HEK293 (cell line): Measurements from ENCODE around the gene PTPN6.

Experiments used
- CTCF ChIA-PET: fragments of 350-600 bp; formaldehyde crosslinking; extraction: SDS; loops from one replicate; lab custom pipeline; 2021; ENCODE audit warnings: antibody characterized with exemption; lab: Yijun Ruan, JAX
- POLR2A ChIA-PET: fragments of 300-600 bp; formaldehyde crosslinking; extraction: SDS; loops from one replicate; lab custom pipeline; 2020; ENCODE audit warnings: antibody characterized with exemption, inconsistent platforms; lab: Yijun Ruan, JAX
- H3K27ac ChIP-seq: fragments of 200-500 bp; sonication (Bioruptor generic); 2 replicates; pipeline ENCODE4 v1.5.1; 2014; ENCODE audit warnings: low read depth, low read length, control low read depth, inconsistent platforms; ENCODE audit errors: extremely low read depth
- H3K36me3 ChIP-seq, 2 experiments: fragments of 200-500 bp in 1 of 2; sonication (Bioruptor generic) in 1 of 2; 1 replicate in 1 of 2; 2 replicates in 1 of 2; pipeline ENCODE4 v1.5.1; 2014 to 2017; ENCODE audit warnings: inconsistent platforms in 2 of 2, low read length in 2 of 2; ENCODE audit not compliant: control insufficient read depth in 2 of 2, insufficient read depth in 1 of 2
- H3K4me1 ChIP-seq: fragments of 200-500 bp; sonication (Bioruptor generic); 2 replicates; pipeline ENCODE4 v1.5.1; 2014; ENCODE audit warnings: mild to moderate bottlenecking, low read length, inconsistent platforms; ENCODE audit not compliant: control insufficient read depth, insufficient read depth
- H3K4me3 ChIP-seq: 2 replicates; pipeline ENCODE4 v1.5.1; 2011; ENCODE audit warnings: low read depth, mild to moderate bottlenecking, control low read depth, low read length, moderate library complexity
- H3K9me3 ChIP-seq: fragments of 200-500 bp; sonication (Bioruptor generic); 2 replicates; pipeline ENCODE4 v1.5.1; 2014; ENCODE audit warnings: low read depth, low read length, inconsistent platforms; ENCODE audit not compliant: control insufficient read depth, insufficient read depth
- BCL11B ChIP-seq: fragments of 450-650 bp; formaldehyde crosslinking; IDR thresholded peaks from 2 replicates; pipeline ENCODE4 v1.5.1; 2016; ENCODE audit warnings: low read depth, missing biosample characterization, missing genetic modification characterization
- KLF10 ChIP-seq: fragments of 450-650 bp; IDR thresholded peaks from 2 replicates; pipeline ENCODE4 v1.5.1; 2018; ENCODE audit warnings: missing biosample characterization, mild to moderate bottlenecking, missing genetic modification characterization
- MEIS1 ChIP-seq: sonication (generic); formaldehyde crosslinking; IDR thresholded peaks from 2 replicates; pipeline ENCODE4 v1.8.1; 2022; ENCODE audit warnings: missing genetic modification reagents, mild to moderate bottlenecking, borderline replicate concordance
- YY1 ChIP-seq: fragments of 450-650 bp; formaldehyde crosslinking; IDR thresholded peaks from 2 replicates; pipeline ENCODE4 v1.5.1; 2018; ENCODE audit warnings: missing biosample characterization, missing genetic modification characterization
- ZNF155 ChIP-seq: fragments of 450-650 bp; formaldehyde crosslinking; IDR thresholded peaks from 2 replicates; pipeline ENCODE4 v1.5.1; 2016; ENCODE audit warnings: missing biosample characterization, missing genetic modification characterization
- ZNF223 ChIP-seq: fragments of 450-650 bp; formaldehyde crosslinking; IDR thresholded peaks from 2 replicates; pipeline ENCODE4 v1.5.1; 2016; ENCODE audit warnings: missing biosample characterization, missing genetic modification characterization
- ZNF239 ChIP-seq: fragments of 450-650 bp; formaldehyde crosslinking; IDR thresholded peaks from 2 replicates; pipeline ENCODE4 v1.5.1; 2016; ENCODE audit warnings: missing biosample characterization, missing genetic modification characterization
- ZNF248 ChIP-seq: fragments of 450-650 bp; formaldehyde crosslinking; IDR thresholded peaks from 2 replicates; pipeline ENCODE4 v1.5.1; 2017; ENCODE audit warnings: missing biosample characterization, missing genetic modification characterization
- ZNF292 ChIP-seq: fragments of 450-650 bp; formaldehyde crosslinking; IDR thresholded peaks from 2 replicates; pipeline ENCODE4 v1.5.1; 2016; ENCODE audit warnings: low read depth, missing biosample characterization, missing genetic modification characterization, borderline replicate concordance
- ZNF426 ChIP-seq: fragments of 450-650 bp; formaldehyde crosslinking; IDR thresholded peaks from 2 replicates; pipeline ENCODE4 v1.5.1; 2017; ENCODE audit warnings: missing biosample characterization, missing genetic modification characterization, mild to moderate bottlenecking, inconsistent platforms, moderate library complexity
- ZNF530 ChIP-seq: fragments of 450-650 bp; formaldehyde crosslinking; IDR thresholded peaks from 2 replicates; pipeline ENCODE4 v1.5.1; 2016; ENCODE audit warnings: low read depth, missing biosample characterization, missing genetic modification characterization
- ZNF560 ChIP-seq: fragments of 450-650 bp; formaldehyde crosslinking; IDR thresholded peaks from 2 replicates; pipeline ENCODE4 v1.5.1; 2017; ENCODE audit warnings: missing biosample characterization, missing genetic modification characterization, borderline replicate concordance
- ZNF600 ChIP-seq: fragments of 450-650 bp; formaldehyde crosslinking; IDR thresholded peaks from 2 replicates; pipeline ENCODE4 v1.5.1; 2016; ENCODE audit warnings: missing biosample characterization, missing genetic modification characterization
- ZNF629 ChIP-seq: fragments of 450-650 bp; formaldehyde crosslinking; IDR thresholded peaks from 2 replicates; pipeline ENCODE4 v1.5.1; 2017; ENCODE audit warnings: missing biosample characterization, missing genetic modification characterization
- ZNF660 ChIP-seq: fragments of 450-650 bp; IDR thresholded peaks from 2 replicates; pipeline ENCODE4 v1.5.1; 2018; ENCODE audit warnings: missing biosample characterization, mild to moderate bottlenecking, missing genetic modification characterization
- ZNF768 ChIP-seq: fragments of 450-650 bp; formaldehyde crosslinking; IDR thresholded peaks from 2 replicates; pipeline ENCODE4 v1.5.1; 2018; ENCODE audit warnings: missing biosample characterization, mild to moderate bottlenecking, missing genetic modification characterization
- ZNF785 ChIP-seq: fragments of 450-650 bp; formaldehyde crosslinking; IDR thresholded peaks from 2 replicates; pipeline ENCODE4 v1.5.1; 2016; ENCODE audit warnings: missing biosample characterization, missing genetic modification characterization
- ZSCAN23 ChIP-seq: fragments of 450-650 bp; formaldehyde crosslinking; IDR thresholded peaks from 2 replicates; pipeline ENCODE4 v1.5.1; 2016; ENCODE audit warnings: missing biosample characterization, missing genetic modification characterization
- TF ChIP-seq, protein P1 (sequence below): sonication (generic); formaldehyde crosslinking; IDR thresholded peaks from 2 replicates; pipeline ENCODE4 v1.8.1; 2022; ENCODE audit warnings: mild to moderate bottlenecking, moderate library complexity, missing genetic modification reagents
- TF ChIP-seq, protein P2 (sequence below): fragments of 450-650 bp; formaldehyde crosslinking; IDR thresholded peaks from 2 replicates; pipeline ENCODE4 v1.5.1; 2016; ENCODE audit warnings: missing biosample characterization, missing genetic modification characterization
- TF ChIP-seq, protein P3 (sequence below): fragments of 450-650 bp; formaldehyde crosslinking; IDR thresholded peaks from 2 replicates; pipeline ENCODE4 v1.5.1; 2016; ENCODE audit warnings: missing biosample characterization, missing genetic modification characterization
- TF ChIP-seq, protein P4 (sequence below): fragments of 450-650 bp; formaldehyde crosslinking; IDR thresholded peaks from 2 replicates; pipeline ENCODE4 v1.5.1; 2017; ENCODE audit warnings: missing biosample characterization, missing genetic modification characterization
- TF ChIP-seq, protein P5 (sequence below): fragments of 450-650 bp; formaldehyde crosslinking; IDR thresholded peaks from 2 replicates; pipeline ENCODE4 v1.5.1; 2016; ENCODE audit warnings: missing biosample characterization, missing genetic modification characterization
- TF ChIP-seq, protein P6 (sequence below): fragments of 450-650 bp; formaldehyde crosslinking; IDR thresholded peaks from 2 replicates; pipeline ENCODE4 v1.5.1; 2017; ENCODE audit warnings: missing biosample characterization, missing genetic modification characterization
- TF ChIP-seq, protein P7 (sequence below): fragments of 450-650 bp; formaldehyde crosslinking; IDR thresholded peaks from 2 replicates; pipeline ENCODE4 v1.5.1; 2017; ENCODE audit warnings: missing biosample characterization, missing genetic modification characterization

PTPN6 gene

DNA sequence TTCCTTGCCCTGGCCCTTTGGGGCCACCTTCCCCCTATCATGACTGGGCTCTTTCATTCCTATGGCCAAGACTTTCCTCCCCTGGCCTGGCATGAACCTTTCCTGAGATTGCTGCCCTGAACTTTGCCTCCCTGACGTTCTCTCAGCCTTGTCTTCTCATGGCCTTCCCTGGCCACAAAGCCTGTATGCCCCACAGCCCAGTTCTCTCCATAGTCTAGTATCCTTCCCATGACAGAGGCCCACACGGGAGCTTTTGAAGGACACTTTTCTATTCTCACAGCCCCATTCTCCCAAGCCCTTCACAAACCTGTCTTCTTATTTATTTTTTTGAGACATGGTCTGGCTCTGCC lies 12.0 kb upstream of the PTPN6 start (continued):
- TF ChIP-seq, protein P1, sequence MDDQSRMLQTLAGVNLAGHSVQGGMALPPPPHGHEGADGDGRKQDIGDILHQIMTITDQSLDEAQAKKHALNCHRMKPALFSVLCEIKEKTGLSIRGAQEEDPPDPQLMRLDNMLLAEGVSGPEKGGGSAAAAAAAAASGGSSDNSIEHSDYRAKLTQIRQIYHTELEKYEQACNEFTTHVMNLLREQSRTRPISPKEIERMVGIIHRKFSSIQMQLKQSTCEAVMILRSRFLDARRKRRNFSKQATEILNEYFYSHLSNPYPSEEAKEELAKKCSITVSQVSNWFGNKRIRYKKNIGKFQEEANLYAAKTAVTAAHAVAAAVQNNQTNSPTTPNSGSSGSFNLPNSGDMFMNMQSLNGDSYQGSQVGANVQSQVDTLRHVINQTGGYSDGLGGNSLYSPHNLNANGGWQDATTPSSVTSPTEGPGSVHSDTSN, result no peak
- no peak for TF ChIP-seq ZNF155 (tag by site-specific recombination)
- TF ChIP-seq, protein P2, sequence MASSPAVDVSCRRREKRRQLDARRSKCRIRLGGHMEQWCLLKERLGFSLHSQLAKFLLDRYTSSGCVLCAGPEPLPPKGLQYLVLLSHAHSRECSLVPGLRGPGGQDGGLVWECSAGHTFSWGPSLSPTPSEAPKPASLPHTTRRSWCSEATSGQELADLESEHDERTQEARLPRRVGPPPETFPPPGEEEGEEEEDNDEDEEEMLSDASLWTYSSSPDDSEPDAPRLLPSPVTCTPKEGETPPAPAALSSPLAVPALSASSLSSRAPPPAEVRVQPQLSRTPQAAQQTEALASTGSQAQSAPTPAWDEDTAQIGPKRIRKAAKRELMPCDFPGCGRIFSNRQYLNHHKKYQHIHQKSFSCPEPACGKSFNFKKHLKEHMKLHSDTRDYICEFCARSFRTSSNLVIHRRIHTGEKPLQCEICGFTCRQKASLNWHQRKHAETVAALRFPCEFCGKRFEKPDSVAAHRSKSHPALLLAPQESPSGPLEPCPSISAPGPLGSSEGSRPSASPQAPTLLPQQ, result no peak
- TF ChIP-seq, protein P3, sequence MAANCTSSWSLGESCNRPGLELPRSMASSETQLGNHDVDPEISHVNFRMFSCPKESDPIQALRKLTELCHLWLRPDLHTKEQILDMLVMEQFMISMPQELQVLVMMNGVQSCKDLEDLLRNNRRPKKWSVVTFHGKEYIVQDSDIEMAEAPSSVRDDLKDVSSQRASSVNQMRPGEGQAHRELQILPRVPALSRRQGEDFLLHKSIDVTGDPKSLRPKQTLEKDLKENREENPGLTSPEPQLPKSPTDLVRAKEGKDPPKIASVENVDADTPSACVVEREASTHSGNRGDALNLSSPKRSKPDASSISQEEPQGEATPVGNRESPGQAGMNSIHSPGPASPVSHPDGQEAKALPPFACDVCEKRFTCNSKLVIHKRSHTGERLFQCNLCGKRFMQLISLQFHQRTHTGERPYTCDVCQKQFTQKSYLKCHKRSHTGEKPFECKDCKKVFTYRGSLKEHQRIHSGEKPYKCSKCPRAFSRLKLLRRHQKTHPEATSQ (tag by site-specific recombination), result no peak
- TF ChIP-seq, protein P4, sequence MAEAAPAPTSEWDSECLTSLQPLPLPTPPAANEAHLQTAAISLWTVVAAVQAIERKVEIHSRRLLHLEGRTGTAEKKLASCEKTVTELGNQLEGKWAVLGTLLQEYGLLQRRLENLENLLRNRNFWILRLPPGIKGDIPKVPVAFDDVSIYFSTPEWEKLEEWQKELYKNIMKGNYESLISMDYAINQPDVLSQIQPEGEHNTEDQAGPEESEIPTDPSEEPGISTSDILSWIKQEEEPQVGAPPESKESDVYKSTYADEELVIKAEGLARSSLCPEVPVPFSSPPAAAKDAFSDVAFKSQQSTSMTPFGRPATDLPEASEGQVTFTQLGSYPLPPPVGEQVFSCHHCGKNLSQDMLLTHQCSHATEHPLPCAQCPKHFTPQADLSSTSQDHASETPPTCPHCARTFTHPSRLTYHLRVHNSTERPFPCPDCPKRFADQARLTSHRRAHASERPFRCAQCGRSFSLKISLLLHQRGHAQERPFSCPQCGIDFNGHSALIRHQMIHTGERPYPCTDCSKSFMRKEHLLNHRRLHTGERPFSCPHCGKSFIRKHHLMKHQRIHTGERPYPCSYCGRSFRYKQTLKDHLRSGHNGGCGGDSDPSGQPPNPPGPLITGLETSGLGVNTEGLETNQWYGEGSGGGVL, result no peak
- TF ChIP-seq ZNF560, result no peak
- TF ChIP-seq ZNF530 (tag by site-specific recombination), result no peak
- TF ChIP-seq ZNF223 (tag by site-specific recombination), result no peak
- TF ChIP-seq, protein P5, sequence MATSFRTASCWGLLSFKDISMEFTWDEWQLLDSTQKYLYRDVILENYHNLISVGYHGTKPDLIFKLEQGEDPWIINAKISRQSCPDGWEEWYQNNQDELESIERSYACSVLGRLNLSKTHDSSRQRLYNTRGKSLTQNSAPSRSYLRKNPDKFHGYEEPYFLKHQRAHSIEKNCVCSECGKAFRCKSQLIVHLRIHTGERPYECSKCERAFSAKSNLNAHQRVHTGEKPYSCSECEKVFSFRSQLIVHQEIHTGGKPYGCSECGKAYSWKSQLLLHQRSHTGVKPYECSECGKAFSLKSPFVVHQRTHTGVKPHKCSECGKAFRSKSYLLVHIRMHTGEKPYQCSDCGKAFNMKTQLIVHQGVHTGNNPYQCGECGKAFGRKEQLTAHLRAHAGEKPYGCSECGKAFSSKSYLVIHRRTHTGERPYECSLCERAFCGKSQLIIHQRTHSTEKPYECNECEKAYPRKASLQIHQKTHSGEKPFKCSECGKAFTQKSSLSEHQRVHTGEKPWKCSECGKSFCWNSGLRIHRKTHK, result no peak
- TF ChIP-seq ZNF248 (tag by site-specific recombination), result no peak

DNA sequence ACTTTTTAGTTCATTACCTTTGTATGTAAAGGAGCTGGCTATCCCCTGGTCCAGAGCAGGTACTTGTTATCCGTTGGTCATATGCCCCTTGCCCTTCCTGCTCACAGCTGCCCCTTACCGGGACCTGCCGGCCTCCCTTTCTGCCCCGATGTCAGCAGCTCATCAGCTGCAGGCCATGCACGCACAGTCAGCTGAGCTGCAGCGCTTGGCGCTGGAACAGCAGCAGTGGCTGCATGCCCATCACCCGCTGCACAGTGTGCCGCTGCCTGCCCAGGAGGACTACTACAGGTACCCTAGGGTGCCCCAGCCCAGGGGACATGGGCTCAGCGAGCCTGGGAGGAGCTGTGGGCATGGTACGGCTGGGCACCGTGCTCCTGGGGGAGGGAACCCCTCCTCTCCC lies 9.9 kb upstream of the PTPN6 start:
- CTCF ChIA-PET, result interaction anchor here (0.6 to 2.5 kb wide), 4 partner anchors 17 to 172 kb away, joined by 3 to 10 read pairs (median 6); partner anchors contain the start of gene SPSB2
- TF ChIP-seq BCL11B (tag by site-specific recombination), result no peak
- TF ChIP-seq ZNF292 (tag by site-specific recombination), result no peak
- no peak for TF ChIP-seq ZNF785 (tag by site-specific recombination)
- no peak for TF ChIP-seq ZSCAN23 (tag by site-specific recombination)
- no peak for TF ChIP-seq ZNF768
- TF ChIP-seq, protein P4, result no peak
- TF ChIP-seq, protein P6, sequence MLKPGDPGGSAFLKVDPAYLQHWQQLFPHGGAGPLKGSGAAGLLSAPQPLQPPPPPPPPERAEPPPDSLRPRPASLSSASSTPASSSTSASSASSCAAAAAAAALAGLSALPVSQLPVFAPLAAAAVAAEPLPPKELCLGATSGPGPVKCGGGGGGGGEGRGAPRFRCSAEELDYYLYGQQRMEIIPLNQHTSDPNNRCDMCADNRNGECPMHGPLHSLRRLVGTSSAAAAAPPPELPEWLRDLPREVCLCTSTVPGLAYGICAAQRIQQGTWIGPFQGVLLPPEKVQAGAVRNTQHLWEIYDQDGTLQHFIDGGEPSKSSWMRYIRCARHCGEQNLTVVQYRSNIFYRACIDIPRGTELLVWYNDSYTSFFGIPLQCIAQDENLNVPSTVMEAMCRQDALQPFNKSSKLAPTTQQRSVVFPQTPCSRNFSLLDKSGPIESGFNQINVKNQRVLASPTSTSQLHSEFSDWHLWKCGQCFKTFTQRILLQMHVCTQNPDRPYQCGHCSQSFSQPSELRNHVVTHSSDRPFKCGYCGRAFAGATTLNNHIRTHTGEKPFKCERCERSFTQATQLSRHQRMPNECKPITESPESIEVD (tag by site-specific recombination), result no peak
- TF ChIP-seq ZNF660 (tag by site-specific recombination), result no peak
- TF ChIP-seq, protein P7, sequence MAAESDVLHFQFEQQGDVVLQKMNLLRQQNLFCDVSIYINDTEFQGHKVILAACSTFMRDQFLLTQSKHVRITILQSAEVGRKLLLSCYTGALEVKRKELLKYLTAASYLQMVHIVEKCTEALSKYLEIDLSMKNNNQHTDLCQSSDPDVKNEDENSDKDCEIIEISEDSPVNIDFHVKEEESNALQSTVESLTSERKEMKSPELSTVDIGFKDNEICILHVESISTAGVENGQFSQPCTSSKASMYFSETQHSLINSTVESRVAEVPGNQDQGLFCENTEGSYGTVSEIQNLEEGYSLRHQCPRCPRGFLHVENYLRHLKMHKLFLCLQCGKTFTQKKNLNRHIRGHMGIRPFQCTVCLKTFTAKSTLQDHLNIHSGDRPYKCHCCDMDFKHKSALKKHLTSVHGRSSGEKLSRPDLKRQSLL (tag by site-specific recombination), result no peak
- TF ChIP-seq KLF10 (tag by site-specific recombination), result no peak
- TF ChIP-seq ZNF629 (tag by site-specific recombination), result no peak
- no peak for TF ChIP-seq YY1 (tag by site-specific recombination)
- TF ChIP-seq MEIS1 (CRISPR knock-in tag), result no peak
- no peak for TF ChIP-seq ZNF239 (tag by site-specific recombination)
- TF ChIP-seq ZNF426, result no peak
- TF ChIP-seq ZNF600 (tag by site-specific recombination), result peak; percentile 41; the same call in 1 of the 2 replicates

More for the DNA sequence above, 9.9 kb upstream of the PTPN6 start:
- Histone ChIP-seq H3K27ac (no peak overlapping the region), H3K36me3 (peaks cover 16 to 47% of the 10 kb centered on the region in 2 experiments; a peak in 2 of 3 replicates), H3K4me1 (peaks cover 17% of the 10 kb centered on the region), H3K4me3 (no peak overlapping the region), H3K9me3 (no peaks in the 10 kb centered on the region)
- POLR2A ChIA-PET, result interaction anchor here (0.7 to 3.0 kb wide), 3 partner anchors 16 to 72 kb away, joined by 3 to 18 read pairs (median 3); no protein-coding TSS in a partner anchor
